DND-41 (cell line): Measurements from ENCODE around the gene INPP5B.
"Not testable (repeated sequence)": the region's sequence is repeated elsewhere in the genome, so short reads cannot be mapped to it uniquely, and the experiment has no call there.

Source experiments
- ATAC-seq: fragments of 200-7000 bp; cut with Tn5 transposase; 3 replicates; pipeline ENCODE4 v1.9.1; 2021; ENCODE audit warnings: low read depth; ENCODE audit not compliant: insufficient read depth
- DNase-seq: peaks from one replicate; pipeline ENCODE4 v3.0.0-alpha.2; 2020
- H2AFZ ChIP-seq: 2 replicates; pipeline ENCODE4 v1.6.0; 2012; ENCODE audit warnings: low read depth, low read length
- H3K27ac ChIP-seq: 2 replicates; pipeline ENCODE4 v1.5.1; 2012; ENCODE audit warnings: low read length, inconsistent platforms
- H3K27me3 ChIP-seq: fragments of 200-600 bp; sonication (generic); 2 replicates; pipeline ENCODE4 v1.6.0; 2012; ENCODE audit warnings: low read length, mild to moderate bottlenecking, inconsistent platforms; ENCODE audit not compliant: insufficient read depth, poor library complexity
- H3K36me3 ChIP-seq: 2 replicates; pipeline ENCODE4 v1.5.1; 2012; ENCODE audit warnings: low read length, inconsistent platforms; ENCODE audit not compliant: insufficient read depth
- H3K4me1 ChIP-seq: 2 replicates; pipeline ENCODE4 v1.5.1; 2012; ENCODE audit warnings: mild to moderate bottlenecking, low read length; ENCODE audit not compliant: insufficient read depth
- H3K4me2 ChIP-seq: 2 replicates; pipeline ENCODE4 v1.6.0; 2012; ENCODE audit warnings: mild to moderate bottlenecking, moderate library complexity, low read length, inconsistent platforms; ENCODE audit not compliant: insufficient read depth
- H3K4me3 ChIP-seq, 2 experiments: fragments of 200-600 bp in 1 of 2; shearing (Covaris generic) in 1 of 2; 2 replicates each; pipeline ENCODE4 v1.5.1; 2012 to 2016; ENCODE audit warnings: inconsistent platforms in 2 of 2, low read length in 2 of 2, mild to moderate bottlenecking in 2 of 2, low read depth in 1 of 2, moderate library complexity in 1 of 2
- H3K79me2 ChIP-seq: 2 replicates; pipeline ENCODE4 v1.6.0; 2012; ENCODE audit warnings: low read length, inconsistent platforms; ENCODE audit not compliant: insufficient read depth
- H3K9ac ChIP-seq: 2 replicates; pipeline ENCODE4 v1.6.0; 2012; ENCODE audit warnings: low read depth, mild to moderate bottlenecking, inconsistent platforms, low read length, moderate library complexity
- H3K9me3 ChIP-seq: 2 replicates; pipeline ENCODE4 v1.5.1; 2012; ENCODE audit warnings: low read length, moderate library complexity, mild to moderate bottlenecking, inconsistent platforms; ENCODE audit not compliant: insufficient read depth, severe bottlenecking
- H4K20me1 ChIP-seq: 2 replicates; pipeline ENCODE4 v1.6.0; 2012; ENCODE audit warnings: low read length; ENCODE audit not compliant: insufficient read depth
- CTCF ChIP-seq: IDR thresholded peaks from 2 replicates; pipeline ENCODE4 v1.5.1; 2012; ENCODE audit warnings: borderline replicate concordance, low read length, moderate library complexity, mild to moderate bottlenecking; ENCODE audit not compliant: poor library complexity, severe bottlenecking; ENCODE audit errors: extremely low read depth
- EZH2 ChIP-seq: IDR thresholded peaks from 3 replicates; pipeline ENCODE4 v1.6.1; 2012; ENCODE audit warnings: borderline replicate concordance, low read depth, mild to moderate bottlenecking, moderate library complexity, low read length, inconsistent platforms; ENCODE audit not compliant: severe bottlenecking

Gene INPP5B

DNA sequence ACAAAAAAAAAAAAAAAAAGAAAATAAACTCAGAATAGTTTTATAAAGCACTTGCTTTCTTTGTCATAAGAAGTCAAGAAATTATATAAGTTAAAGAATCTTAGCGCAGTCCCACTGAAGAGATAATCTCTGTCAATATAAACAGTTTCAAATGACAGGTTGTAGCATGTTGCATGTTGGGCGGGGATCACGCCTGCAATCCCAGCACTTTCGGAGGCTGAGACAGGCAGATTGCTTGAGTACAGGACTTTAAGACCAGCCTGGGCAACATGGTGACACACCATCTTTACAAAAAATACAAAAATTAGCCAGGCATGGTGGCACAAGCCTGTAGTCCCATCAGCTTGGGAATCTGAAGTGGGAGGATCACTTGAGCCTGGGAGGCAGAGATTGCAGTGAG, 18.4 kb upstream of the INPP5B start:
- Histone ChIP-seq H3K27ac (no peak overlapping the region), H3K36me3 (peaks cover 73% of the 10 kb centered on the region), H3K79me2 (no peaks in the 10 kb centered on the region), H3K4me1 (no peaks in the 10 kb centered on the region), H3K4me3 (no peak overlapping the region), H3K27me3 (no peaks in the 10 kb centered on the region), H4K20me1 (no peaks in the 10 kb centered on the region), H2AFZ (no peak overlapping the region), H3K4me2 (no peak overlapping the region), H3K9me3 (no peaks in the 10 kb centered on the region), H3K9ac (no peak overlapping the region)
- ATAC-seq (no peak), DNase-seq (no peak)
- no peak for TF ChIP-seq EZH2
- TF ChIP-seq CTCF, result no peak

DNA sequence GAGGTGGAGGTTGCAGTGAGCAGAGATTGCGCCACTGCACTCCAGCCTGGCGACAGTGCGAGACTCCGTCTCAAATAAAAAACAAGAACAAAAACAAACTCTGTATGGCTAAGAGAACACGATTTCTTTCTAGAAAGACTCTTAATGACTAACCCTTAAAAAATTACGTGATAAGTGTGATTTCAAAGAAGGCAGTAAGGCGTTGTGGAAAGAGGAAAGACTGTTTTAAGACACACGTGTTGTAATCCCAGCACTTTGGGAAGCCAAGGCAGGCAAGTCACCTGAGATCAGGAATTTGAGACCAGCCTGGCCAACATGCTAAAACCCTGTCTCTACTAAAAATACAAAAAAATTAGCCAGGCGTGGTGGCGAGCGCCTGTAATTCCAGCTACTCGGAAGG, 17.3 kb upstream of the INPP5B start:
- not testable (repeated sequence) for H3K4me3 ChIP-seq, H3K4me1 ChIP-seq, H3K4me2 ChIP-seq, H3K9me3 ChIP-seq, H2AFZ ChIP-seq, ATAC-seq, H3K27ac ChIP-seq, DNase-seq, H4K20me1 ChIP-seq, H3K9ac ChIP-seq, H3K27me3 ChIP-seq, H3K79me2 ChIP-seq
- H3K36me3 ChIP-seq, result peaks cover 74% of the 10 kb centered on the region

DNA sequence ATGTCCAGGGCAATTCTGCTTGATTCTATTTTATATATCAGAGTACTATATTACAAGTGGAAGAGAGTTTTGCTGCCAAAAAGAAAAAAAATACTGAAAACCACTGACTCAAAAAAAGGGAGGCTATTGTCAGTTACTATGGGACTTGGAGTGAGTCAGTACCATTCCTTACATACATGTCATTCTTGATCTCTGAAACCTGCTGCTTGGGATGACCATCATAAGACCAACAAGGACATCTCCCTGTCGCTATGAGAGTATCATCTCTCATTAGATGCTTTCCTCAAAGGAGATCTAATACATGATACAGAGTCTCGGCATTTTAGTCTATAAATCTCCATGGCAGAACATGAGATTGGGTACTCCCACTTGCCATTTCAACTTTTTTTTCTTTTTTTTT, 11.8 kb upstream of the INPP5B start:
- Histone ChIP-seq H3K27ac (no peak overlapping the region), H2AFZ (no peak overlapping the region), H3K36me3 (peaks cover 54% of the 10 kb centered on the region), H3K27me3 (no peaks in the 10 kb centered on the region), H3K4me3 (no peak overlapping the region), H3K9me3 (no peaks in the 10 kb centered on the region), H3K4me1 (no peaks in the 10 kb centered on the region), H4K20me1 (no peaks in the 10 kb centered on the region; the same call in 1 of the 2 replicates), H3K79me2 (no peaks in the 10 kb centered on the region), H3K4me2 (no peak overlapping the region), H3K9ac (no peak overlapping the region)
- no peak for ATAC-seq
- no peak for DNase-seq
- no peak for TF ChIP-seq EZH2
- TF ChIP-seq CTCF, result no peak

DNA sequence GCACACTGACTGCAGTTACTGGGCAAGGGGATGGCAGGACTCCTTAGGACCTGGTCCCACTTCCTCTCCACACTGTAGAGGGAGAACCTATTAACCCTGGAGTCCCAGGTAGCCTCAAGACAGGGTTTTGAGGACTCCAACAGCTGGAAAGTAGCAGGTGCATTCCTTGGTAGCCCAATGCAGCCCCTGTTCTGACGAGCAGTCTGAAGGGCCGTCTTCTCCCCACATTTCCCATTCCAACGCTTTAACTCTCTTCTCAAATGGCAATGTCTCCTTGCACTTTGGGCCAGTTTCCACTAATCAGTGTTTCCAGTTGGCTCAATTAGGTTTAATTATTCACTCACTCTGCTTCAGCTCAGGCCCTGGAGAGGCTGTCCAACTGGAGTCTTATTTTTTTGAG, 8.8 kb upstream of the INPP5B start:
- Histone ChIP-seq H3K79me2 (no peaks in the 10 kb centered on the region), H3K9me3 (no peaks in the 10 kb centered on the region), H3K27me3 (no peaks in the 10 kb centered on the region), H3K27ac (no peak overlapping the region), H2AFZ (no peak overlapping the region), H3K4me3 (no peak overlapping the region), H4K20me1 (no peaks in the 10 kb centered on the region; the same call in 1 of the 2 replicates), H3K4me2 (no peak overlapping the region), H3K9ac (no peak overlapping the region), H3K4me1 (no peaks in the 10 kb centered on the region), H3K36me3 (peaks cover 37% of the 10 kb centered on the region)
- TF ChIP-seq EZH2 (no peak), CTCF (no peak)
- ATAC-seq (no peak), DNase-seq (no peak)
